HG02884 (cell line): Measurements from ENCODE around the gene UBE2E2.

ENCODE experiments used
- ATAC-seq: cut with Tn5 transposase; IDR thresholded peaks from one replicate; pipeline ENCODE4 v1.9.1; 2021; ENCODE audit warnings: mild to moderate bottlenecking, moderate library complexity; ENCODE audit not compliant: unreplicated experiment

UBE2E2 gene

DNA sequence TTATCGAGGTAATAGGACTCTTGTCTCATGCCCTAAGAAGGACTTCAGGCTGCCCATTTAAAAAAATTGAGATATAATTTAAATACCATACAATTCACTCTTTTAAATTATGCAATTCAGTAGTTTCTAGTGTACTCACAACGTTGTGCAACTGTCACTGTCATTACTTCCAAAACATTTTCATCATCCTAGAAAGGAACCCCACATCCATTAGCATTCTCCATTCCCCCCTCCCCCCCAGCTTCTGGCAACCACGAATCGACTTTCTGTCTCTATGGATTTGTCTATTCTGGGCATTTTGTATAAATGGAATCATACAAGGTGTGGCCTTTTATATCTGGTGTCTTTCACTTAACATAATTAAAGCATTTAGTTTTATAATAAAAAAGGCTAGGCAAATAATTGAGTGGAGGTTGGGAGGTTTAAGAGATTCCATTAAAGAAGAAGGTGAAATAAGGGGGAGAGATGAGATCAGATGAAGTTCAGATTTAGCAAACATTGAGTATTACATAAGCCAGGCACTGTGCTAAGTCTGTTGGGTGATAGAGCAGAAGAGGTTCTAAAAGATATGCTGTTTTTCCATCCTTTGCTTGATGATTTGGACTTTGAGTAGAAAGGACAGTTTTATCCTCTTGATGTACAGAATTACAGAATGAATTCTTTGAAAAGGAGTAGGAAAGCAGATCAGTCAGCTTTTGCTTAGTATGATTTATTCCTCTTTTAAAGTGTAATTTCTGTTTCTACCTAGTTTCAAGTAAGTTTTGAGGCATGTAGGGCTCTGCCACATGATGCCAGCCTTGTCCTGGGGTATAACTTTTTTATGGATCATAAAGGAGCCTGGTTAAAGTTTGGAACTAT lies 36.3 kb downstream of the UBE2E2 start:
- ATAC-seq = no peak

DNA sequence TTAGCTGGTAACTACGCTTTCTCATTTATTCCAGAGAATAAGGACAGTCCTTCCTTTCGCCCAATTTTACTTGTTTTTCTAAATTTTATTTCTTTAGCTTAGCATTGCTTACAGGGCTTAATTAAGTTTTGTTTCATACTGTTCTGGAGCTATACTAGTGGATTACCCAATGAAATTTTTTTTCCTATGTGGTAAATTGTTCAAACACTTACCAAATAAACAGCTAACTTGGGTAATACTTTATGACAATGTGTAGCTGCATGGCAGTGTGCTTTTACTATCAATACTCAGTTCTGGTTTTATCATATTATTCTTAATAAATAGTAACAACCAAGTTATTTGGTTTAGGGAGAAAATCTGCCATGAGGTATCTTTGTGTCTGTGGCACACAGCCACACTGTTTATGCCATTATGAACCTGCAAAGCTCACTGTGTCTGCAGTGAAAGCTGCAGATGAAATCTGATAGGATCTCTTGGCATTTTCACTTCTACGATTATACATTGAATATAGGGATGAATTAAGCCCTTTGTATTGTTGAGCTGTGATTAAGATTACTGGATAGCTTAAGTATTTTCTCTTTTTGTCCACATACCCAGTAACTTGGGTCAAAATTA lies 37.2 kb downstream of the UBE2E2 start:
- ATAC-seq = no peak

DNA sequence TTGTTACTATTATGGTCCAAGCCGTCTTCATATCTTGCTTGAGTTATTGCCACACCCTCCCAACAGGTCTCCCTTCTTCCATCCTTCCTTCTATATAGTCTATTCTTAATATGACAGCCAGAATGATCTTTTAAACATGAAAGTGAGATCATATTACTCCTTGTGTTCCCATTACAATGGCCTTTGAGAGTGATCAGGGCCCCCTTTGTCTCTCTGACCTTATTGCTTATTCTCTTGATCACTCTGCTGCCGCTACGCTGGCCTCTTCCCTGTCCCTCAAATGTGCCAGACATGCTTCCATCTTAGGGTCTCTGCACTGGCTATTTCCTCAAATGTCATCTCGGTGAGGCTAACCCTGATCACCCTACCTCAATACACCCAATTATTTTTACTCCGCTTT lies 38.1 kb downstream of the UBE2E2 start:
- ATAC-seq = no peak

DNA sequence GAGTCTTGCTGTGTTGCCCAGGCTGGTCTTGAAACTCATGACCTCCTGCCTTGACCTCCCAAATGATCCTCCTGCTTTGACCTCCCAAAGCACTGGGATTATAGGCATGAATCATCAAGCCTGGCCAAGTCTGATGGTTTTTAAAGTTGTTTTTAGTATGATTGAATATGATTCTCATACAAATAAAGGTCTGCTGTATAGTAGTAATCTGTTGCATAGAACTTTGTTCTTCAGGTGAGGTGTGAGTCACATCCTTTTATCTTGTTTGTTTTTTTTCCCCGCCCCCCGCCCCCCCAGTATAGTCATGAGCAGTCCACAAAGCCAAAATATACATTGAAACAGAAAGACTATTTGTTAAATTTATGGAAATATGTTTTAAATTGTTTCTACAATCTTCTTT lies 39.0 kb downstream of the UBE2E2 start:
- ATAC-seq = no peak

DNA sequence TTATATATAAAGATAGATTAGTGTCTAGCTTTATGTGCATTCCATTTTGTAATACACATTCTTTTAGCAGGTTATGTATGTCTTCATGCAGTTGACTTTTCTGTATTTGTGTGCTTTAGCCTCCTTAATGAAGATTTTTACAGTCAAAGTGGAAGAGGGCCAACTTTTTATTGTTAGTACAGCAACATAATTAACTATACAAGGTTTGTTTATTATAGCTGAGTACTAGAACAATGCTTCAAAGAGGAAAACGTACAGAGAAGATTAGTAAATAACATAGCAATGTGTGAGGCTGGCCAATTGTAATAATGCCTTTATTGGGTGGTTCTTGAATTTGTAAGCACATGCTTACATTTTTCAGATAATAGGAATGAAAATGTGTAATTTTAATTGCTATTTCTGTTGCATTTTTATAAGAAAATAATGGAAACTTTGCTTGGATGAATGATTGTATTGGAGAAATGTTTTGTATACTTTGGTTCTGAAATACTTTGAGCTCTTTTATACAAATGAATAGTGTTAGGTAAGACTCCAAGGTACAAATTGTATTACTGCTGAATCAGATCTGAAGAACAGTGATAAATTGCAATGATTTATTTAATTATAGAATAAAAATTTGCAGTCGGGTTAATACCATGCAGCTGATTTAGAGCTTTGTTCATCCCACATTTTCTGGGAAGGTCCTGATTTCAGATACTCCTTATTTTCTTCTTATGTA lies 41.4 kb downstream of the UBE2E2 start:
- ATAC-seq = no peak

DNA sequence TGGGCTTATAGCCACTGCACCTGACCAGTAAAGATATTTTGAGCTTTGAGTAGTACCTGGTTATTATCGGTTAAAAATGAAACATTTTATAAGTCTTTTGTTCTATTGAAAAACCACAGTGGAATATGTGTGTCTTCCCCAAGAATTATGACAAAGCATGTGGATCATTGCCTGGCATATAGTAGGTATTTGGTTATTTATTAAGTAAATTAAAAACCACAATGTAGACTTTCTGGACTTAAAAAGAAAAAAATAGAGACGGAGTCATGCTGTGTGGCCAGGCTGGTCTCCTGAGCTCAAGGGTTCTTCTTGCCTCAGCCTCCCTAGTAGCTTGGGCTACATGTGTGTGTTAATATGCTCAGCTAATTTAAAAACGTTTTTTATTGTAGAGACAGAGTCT lies 43.5 kb downstream of the UBE2E2 start:
- ATAC-seq = no peak

DNA sequence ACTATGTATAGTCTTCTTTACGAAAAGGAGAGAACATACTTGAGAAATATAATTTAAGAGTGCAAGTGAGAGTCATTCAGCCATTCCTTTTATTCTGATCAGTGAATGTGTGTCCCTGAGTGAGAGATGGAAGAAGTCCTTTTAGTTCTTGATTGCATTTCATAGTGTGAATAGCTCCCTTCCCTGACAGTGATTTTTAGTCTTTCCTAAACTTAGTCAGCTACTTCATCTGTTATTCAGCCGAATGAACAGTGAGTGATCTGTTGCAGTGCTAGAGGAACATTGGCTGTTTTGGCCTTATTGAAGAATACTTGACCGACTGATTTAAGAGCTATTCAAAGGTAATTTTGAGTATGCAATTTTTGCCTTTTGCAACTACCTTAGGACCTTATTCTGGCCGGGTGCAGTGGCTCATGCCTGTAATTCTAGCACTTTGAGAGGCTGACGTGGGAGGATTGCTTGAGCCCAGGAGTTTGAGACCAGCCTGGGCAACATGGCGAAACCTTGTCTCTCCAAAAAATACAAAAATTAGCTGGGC lies 45.5 kb downstream of the UBE2E2 start:
- ATAC-seq = no peak

DNA sequence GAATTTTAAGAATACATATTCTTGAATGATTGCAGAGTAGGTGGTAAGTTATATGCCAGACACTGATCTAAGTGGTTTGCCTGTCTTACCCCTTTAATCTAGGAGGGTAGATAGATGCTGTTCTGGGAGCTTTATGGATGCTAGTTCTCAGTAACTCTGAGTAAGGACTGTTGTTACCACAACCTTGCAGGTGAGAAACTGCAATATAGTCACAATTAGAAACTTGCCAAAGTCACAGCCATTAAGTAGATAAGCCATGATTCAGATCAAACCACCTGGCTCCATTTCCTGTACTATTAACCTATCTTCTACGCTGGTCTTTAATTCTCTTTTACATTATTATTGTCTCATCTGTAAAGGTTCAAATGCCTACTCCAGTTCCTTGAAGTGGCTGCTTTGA lies 46.8 kb downstream of the UBE2E2 start:
- no peak for ATAC-seq

DNA sequence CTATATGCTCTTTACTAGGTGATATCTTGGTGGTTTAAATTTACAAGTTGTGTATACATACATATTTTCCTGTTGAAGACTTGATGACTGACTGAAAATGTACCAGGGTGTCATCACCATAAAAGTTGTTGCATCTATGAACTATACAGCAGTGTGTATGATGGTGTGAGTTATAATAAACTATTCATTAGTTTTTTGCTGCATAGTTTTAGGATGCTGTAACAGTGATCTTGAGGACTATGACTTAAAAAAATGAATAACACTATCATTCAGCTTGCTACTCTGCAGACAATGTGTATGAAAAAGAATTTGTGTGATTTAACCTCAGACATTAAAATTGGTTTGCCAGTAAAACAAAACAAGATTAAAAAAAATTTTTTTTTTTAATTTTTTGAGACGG lies 49.0 kb downstream of the UBE2E2 start:
- no peak for ATAC-seq

DNA sequence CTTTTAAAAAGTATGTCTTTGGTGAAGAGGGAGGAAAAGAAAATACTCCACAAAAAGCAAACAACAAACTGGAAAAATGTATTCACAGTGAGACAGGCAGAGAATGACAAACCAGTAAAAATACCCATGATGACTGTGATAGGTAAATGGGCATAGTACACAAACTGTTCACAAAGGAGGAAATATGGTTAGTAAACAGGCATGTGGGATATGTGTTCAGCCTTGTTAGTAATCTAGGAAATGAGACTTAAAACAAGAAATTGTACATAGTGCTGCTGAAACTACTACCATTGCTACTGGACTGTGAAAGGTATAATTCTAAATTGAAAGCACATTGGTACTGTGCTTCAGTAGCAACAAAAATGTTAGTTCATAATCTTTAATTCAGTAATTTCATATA lies 50.1 kb downstream of the UBE2E2 start:
- peak; percentile 81 for ATAC-seq

DNA sequence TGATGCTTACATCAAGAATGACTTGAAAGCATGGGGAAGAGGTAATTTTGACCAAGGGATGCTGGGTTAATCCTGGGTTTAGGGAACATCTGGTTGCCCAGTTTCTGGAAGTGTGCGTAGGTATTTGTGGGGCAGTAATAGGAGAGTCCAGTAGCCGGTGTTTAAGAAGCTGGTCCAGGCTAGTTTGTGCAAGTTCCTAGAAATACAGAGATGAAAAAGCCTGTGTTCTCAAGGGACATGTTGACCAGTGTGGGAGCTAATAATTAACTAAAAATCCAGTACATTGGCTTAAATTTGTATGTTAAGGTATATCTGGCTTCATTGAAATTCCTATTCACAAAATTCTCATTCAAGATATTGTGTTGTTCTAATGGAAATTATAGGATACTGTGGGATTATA lies 51.2 kb downstream of the UBE2E2 start:
- ATAC-seq = no peak

DNA sequence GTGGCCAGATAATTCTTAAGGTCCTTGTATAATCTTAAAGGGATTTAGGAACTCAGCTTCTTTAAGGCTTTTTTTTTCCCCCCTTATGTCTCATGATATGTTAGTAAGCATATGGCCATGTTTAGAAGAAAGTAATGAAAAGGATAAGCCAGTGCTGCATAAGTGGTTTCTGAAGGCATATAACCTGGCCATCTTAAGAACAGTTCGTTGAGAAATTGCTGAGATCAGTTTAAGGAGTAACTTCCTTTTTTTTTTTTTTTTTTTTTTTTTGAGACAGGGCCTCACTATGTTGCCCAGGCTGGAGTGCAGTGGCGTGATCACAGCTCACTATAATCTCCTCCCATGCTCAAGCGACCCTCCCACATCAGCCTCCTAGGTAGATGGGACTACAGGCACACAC lies 51.7 kb downstream of the UBE2E2 start:
- no peak for ATAC-seq

DNA sequence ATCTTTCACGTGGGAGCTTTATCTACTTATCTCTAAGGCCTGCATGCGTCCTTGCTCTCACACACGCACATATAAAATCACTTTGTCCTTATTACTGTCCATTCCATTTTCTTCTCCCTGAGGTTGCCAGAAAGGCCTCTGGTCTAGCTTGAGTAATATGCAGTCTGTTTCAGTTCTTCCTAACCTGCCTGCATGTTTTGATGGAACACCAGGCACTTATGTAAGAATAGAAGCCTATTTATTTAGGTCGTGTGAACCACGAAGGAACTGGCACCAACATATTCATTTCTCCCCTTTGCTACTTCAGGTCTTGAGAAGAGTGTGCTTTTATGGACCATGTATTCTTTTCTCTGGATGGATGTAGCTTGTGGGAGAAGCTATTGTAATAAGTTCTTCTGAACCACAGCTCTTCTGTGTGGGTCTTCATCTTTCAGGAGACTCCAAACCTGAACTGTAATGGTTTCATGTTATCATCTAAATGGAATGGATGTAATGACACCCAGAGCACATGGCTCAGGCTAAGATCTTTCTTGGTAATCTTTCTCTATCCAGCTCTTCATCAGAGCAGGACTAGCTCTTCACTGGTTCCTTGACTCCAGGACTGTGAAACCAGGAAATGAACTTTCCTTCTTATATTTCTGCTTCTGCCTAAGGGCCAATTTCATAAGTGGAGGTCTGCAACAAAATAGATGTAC lies 53.8 kb downstream of the UBE2E2 start:
- ATAC-seq = no peak

DNA sequence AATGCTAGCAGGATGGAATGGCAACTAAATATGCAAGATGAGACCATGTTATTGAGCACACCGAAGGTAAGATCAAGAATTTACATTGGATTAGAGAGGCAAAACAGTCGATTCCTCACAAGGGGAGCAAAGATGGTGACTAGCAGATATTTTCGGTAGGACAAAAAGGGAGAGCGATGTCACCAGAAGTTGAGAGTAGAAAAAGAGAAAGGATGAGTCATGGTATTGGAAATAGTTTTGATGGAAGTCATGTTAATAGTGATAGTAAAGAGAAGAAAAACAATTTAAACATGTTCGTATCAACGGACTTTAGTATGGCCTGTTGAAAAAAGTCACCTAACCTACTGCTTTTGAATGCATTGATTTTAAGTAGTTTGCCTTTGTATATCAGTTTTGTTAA lies 55.0 kb downstream of the UBE2E2 start:
- ATAC-seq = no peak

DNA sequence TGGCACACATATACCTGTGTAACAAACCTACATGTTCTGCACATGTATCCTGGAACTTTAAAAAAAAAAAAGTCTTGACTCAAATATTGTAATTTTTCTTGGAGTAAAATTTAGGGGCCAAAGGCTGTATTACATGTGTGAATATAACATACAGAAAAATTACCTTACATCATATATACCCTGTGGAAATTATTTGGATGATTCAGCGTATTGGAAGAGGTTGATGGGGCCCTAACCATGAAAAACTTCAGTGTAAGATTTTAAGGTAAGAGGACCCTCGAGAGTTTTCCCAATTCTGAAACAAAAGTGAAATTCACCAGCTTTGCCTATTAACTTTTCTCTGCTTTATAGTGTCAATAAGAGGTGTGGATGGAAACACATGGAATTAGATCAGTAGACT lies 56.4 kb downstream of the UBE2E2 start:
- ATAC-seq = no peak

DNA sequence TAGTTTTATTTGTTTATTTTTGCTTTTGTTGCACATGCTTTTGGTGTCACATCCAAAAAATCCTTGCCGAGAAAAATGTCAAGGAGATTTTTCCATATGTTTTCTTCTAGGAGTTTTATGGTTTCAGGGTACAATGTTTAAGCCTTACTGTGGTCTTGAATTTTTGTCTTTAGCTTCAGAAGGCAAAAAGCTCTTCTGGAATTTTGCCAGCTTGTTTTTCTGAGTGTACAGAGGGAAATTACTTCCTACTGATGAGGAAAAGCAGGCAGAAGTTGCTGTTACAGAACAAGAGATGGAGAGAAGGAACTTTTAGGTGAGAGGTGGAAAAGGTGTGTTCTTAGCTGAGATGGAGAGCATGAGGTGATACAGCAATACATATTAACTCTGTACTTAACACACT lies 59.6 kb downstream of the UBE2E2 start:
- ATAC-seq = no peak

DNA sequence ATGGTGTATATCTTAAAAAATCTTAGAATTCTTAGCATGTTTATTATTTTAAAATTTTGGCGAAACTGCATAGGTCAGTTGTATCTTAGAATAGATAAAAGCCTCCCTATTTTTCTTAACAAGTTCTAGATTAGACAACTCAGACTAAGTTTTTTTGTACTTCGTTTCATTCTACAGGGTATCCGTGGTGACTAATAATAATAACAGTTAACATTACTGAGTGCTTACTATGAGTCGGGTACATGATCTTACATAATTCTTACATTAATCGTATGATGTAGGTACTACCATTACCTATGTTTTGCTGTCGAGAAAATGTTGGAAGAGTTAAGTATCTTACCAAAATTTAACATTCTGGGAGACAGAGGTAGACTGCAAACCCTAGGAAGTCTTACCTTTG lies 60.7 kb downstream of the UBE2E2 start:
- ATAC-seq = no peak

DNA sequence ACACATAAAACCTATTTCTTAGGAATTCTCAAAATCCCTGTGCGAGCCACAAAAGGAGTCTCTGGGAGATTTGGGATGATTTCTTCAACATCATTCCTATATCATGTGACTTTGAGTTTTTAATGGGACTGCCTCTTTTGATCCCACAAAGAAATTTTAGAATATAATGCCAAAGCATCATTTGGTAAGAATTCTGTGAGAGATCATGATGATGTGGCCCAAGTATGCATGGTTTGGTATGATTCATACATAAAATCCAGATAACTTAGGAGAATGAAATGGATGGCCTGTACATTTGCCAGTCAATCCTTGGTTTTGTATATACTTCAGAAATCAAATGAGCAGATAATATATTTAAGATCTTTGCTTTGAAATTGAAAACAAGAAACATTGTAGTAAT lies 61.3 kb downstream of the UBE2E2 start:
- ATAC-seq = no peak

DNA sequence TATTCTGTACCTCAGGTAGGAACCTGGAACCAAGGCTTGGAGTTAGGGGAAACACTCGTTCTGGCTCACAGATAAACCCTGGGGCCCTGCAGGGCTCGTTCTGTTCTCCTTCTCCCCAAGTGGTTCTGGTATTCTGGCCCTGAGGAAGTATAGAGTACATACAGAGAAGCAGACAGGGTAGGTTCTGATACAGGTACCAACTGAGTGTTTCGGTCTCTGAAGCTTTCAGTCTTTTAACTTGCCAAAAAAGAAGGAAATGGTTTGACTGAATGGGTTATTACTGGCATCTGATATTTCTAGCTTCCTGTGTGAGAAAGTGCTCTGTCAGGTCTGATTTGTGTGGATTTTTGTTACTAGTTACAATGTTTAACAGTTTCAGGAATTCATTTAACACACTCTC lies 67.3 kb downstream of the UBE2E2 start:
- no peak for ATAC-seq

DNA sequence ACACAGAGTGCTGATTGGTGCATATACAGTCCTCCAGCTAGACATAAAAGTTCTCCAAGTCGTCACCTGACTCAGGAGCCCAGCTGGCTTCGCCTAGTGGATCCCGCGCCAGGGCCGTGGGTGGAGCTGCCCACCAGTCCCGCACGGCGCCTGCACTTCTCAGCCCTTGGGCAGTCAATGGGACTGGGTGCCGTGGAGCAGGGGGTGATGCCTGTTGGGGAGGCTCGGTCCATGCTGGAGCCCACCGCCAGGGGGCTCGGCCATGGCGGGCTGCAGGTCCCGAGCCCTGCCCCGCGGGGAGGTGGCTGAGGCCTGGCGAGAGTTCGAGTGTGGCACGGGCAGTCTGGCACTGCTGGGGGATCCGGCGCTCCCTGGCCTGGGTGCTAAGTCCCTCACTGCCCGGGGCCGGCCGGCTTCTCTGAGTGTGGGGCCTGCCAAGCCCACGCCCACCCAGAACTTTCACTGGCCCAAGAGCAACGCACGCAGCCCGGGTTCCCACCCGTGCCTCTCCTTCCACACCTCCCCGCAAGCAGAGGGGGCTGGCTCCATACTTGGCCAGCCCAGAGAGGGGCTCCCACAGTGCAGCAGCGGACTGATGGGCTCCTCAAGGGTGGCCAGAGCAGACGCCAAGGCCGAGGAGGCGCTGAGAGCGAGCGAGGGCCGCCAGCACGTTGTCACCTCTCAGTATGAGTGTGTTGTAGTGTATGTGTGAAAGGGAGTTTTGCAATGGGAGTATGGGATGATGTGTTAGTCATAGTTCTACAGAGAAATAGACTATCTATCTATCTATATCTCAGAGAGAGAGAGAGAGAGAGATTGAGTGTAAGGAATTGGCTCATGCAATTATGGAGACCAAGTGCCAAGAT lies 69.0 kb downstream of the UBE2E2 start:
- ATAC-seq = no peak
